GM21367 (cell line): ENCODE data around the gene EPB41L3.

Experiments used
- ATAC-seq: cut with Tn5 transposase; IDR thresholded peaks from one replicate; pipeline ENCODE4 v1.9.1; 2021; ENCODE audit not compliant: unreplicated experiment

EPB41L3 gene

DNA sequence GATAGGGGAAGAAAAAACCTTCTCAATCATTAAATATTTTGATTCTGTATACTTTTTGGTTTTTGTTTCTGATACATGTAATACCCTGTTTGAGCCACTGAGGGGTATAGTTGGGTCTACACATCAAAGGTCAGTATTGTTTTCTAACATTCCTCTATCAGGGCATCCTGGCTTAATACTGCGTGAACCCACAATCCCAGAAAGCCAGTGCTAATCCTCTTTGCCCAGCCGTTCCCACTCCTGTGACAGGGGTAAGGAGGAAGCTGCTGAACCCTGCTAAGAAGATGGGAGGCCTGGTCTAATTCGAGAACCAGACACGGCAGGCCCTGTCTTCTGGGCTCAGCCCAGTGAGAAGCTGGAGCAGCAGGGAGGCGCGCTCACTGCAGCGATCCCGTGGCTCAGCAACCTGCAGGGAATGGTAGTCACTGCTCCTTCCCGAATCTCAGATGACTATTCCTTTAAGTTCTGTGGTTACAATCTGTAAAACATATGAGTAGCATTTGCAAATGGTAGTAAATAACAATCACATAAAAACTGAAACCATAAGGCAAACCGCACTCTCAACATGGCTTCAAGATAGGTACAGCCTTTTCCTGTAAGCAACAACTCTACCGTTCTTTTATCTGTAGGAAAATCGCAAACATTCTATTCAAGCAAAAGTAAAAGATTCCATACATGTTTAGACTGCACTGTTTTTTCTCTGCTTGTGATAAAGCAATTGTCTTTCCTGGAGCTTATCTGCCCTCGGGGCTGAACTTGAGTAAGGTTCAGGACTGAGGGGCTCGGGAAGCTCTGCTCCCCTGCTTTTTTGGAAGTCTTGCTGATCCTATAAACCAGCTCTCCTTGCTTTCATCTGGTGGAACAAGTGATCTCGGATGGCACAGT, 87.0 kb downstream of the EPB41L3 start:
- ATAC-seq, result peak; percentile 82

DNA sequence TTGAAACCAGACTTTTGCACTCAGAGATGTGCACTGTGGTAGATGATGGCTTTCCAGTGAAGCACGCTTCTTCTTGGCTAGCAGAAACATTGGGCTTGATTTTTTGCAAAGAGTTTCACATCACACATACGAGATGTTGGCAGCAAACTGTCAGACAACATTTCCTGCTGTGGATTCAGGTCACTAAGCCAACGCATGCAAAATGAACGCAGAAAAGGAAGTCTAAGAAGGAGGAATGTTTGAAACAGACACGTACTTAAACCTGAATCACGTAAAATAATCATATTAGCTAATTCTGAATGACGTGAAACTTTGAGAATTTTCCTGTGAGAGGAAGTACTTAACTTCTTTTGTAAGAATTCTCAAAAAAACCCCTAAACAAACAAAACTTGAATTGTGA, 88.1 kb downstream of the EPB41L3 start:
- no peak for ATAC-seq

DNA sequence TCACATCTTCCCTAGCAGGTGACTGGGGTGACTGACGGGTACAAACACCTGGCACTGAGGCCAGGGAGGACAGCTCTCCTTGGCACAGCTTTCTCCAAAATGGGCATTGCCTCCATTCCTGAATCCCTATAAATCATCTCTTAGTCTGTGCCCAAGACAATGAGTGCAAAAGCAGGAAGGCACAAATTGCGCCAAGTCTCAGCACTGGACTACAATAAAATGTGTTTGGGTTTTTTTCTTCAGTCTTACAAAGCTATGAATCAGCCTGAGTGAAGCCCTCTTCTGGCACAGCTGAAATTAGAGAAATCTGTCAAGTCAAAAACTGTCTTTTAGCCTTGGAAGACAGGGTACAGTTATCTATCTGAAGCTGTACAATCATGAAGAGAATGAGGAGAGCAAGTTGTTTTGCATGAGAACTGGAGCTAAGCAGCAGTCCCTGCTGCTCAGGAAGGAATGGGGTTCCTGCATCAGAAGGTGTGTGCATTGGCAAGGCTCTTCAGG, 90.8 kb downstream of the EPB41L3 start:
- no peak for ATAC-seq

DNA sequence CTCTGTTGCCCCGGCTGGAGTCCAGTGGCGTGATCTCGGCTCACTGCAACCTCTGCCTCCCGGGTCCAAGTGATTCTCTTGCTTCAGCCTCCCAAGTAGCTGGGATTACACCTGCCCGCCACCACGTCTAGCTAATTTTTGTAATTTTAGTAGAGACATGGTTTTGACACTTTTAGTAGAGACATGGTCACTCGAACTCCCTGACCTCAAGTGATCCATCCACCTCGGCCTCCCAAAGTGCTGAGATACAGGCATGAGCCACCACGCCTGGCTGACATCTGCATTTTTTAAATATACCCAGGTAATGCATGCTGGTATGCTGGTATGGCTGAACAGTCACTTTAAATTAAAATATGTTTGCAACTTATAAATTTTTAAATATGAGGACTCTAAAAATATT, 91.9 kb downstream of the EPB41L3 start:
- no peak for ATAC-seq

DNA sequence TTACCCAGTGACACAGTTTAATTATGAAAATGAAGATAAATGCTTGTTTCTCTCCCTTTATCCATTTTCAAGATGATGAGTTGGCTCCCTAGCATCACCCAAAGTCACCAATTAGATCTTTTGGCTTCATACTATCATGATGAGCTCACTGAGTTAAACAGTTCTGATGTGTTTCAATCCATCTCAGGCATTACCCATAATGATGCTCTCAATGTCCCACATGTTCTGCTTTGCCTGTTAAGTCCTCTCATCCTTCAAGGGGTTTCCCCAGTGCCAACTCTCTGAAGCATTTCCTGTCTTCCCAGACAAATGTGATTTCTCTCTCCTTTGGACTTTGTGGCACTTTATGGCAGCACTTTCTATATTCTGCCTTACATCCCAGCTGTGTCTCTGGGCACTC, 92.6 kb downstream of the EPB41L3 start:
- ATAC-seq, result no peak

DNA sequence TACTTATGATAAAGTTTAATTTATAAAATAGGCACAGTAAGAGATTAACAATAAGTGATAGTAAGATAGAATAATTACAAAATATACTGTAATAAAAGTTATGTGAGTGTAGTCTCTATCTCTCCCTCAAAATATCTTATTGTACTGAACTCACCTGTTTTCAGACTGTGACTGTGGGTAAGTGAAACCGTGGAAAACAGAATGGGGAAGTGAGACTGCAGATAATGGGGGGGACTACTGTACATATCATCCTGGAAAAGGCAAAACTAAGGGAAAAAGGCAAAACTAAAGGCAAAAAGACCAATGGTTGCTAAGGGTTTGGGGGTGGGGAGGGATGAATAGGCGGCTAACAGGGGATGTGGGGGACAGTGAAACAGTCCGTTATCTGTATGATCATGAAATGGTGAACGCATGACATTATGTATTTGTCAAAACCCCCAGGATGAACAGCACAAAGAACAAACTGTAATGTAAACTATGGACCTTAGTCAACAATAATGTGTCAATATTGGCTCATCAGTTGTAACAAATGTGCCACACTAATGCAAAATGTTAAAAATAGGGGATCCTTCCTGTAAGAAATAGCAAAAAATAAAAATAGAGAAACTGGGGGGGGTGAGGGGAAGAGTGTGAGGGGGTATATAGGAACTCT, 93.8 kb downstream of the EPB41L3 start:
- no peak for ATAC-seq

DNA sequence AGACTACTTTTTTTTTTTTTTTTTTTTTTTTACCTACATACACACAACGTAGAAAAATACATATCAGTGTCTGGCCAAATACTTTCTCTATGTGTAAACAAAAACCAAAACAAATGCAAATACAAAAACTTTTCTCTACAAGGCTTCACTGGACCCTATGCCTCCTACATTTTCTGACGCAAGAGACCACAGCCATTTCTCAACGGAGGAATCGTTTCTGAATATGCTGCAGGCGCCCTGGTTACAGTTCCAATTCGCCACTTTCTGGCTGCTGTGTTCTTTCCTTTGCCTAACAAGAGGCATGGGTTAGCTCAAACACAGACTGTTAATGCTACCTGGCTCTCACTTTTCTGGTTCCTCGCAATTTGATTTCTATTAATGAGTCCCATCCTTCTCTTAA, 96.4 kb downstream of the EPB41L3 start:
- ATAC-seq, result no peak

DNA sequence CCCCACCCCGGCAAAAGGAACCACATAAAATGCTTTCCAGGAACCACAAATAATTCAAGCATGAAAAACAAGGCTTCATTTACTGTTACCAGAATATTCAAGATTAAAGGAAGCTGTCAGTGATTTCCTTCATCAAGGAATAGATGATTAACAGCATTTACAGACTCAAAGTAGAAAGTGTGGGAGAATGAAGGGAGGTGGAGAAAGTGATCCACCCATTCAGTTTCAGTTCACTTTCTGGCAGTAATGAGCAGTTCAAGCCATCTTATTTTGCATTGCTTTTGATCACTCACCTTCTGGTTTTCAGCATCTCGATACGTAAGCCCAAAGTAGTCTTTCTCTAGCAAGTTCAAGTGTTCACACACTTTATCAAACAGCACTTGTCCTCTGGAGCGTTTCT, 99.0 kb downstream of the EPB41L3 start:
- ATAC-seq, result no peak

DNA sequence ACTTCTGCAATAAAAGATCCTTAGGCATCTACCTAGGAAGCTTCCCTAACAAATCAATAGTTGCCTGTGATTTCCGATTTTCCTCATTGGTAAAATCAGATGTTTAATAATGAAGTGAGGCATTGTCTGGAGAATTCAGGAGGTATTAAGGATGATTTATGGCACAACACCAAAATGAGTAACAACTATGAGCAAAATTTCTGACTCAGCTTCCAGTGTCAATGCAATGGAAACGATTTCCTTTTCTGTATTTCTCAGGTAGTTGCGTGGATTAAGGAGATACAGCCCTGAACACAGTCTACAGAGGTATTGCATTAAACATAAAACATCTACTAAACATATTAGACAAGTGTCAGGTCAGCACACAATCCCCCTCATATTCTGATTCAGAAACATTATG, 99.5 kb downstream of the EPB41L3 start:
- no peak for ATAC-seq

DNA sequence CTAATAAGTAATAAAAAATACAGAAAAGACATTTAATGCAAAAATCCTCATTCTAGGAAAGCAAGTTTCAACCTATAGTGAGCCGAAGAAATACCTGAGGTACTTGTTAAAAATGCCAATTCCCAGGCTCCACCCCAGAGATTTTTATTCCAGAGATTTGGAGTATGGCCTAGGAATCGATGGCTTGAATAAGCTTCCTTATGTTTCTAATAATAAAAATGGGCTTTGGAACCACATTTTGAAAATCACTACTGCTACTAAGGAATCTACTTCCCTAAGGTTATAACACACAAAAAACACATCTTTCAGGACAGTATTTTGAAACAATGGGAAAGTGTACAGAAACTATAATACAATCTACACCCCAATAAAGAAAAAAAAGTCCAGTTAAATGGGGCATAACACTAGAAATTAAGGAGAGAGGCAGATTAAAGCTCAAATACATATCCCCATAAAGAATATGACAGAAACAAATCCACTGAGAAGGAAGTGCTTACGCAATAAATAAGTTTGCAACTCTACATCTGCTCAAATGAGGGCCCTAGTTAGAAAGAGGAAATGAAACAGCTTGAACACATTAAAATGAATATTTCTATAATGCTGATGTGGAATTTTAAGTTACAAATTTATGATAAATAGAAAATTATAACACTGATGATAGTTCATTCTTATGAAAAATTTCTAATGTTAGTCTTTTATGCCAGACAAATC, 103.7 kb downstream of the EPB41L3 start:
- ATAC-seq, result no peak

DNA sequence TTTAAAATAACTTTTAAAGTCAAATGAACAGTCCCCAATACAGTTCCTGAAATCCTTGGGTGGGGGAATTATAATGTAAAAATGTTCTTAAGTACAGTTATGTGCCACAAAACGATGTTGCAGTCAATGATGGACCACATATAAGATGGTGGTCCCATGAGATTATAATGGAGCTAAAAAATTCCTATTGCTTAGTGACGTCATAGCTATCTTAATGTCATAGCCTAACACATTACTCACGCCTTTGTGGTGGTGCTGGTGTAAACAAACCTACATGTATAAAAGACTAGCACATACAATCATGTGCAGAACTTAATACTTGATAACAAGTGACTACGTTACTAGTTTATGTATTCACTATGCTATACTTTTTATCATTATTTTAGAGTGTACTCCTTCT, 109.4 kb downstream of the EPB41L3 start:
- ATAC-seq, result no peak

DNA sequence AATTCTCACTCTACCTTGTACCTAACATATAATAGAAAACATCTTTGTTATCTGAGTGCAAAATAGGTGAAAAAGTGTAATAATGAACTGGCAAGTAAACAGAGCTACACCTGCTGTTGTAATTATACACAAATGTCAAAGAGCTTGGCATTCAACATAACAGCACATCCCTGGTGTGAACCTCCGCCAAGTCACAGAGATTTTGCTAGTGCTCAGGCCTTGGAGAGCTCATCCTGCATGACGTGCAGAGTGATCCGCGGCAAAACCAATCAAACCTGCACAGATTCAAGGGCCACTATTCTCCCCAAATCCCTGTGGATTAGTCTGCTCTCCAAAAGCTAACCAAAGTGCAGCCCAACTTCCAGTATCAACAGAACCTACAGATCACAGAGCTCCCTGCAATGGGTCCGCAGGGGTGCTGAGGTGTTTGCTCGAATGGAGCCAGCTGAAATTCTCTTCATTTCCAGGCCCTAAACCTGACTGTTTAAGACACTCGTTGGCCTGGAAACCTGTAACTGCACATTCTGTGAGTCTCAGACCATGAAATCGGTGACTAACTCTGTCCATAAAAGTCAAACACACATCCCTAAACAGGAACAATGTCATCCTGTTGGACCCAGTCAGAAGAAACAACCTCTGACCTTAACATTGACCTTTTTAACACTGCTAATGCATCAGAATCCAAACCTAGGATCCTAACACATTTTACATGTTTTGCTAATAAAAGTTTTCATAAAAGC, 111.8 kb downstream of the EPB41L3 start:
- no peak for ATAC-seq

DNA sequence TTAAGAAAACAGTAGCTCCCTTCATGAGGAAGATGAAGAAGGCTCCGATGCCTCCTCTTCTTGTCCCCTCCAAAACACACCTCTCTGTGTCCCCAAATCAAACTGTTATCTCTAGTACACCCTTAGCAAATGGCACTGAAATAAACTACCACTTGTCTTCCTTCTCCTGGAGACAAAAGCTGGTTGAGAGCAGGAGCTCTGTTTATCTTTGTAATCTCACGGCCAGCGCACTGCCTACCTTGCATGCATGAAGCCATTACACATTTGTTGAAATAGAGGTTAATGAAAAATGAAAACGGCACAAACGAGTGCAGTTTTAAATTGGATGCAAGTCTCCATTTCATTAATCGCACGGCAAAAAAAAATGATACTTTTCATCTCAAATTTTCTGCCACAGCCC, 113.7 kb downstream of the EPB41L3 start:
- ATAC-seq, result no peak

DNA sequence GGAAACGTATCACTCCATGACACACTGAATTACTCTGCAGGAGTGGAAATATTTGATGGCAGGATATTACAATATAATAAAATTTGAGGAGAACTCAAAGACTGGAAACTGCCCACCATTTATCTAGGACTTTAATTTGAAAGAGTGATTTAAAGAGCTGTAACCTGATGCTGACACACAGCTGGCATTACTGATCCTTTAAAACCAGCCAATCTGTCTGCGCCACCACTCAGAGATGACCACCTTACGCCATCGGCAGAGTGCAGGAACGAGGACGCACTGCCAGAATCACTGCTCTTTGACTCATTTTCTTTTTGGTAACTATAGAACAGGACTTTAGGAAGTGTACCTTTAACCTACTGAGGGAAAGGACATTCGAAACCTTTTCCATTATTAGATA, 114.1 kb downstream of the EPB41L3 start:
- no peak for ATAC-seq

DNA sequence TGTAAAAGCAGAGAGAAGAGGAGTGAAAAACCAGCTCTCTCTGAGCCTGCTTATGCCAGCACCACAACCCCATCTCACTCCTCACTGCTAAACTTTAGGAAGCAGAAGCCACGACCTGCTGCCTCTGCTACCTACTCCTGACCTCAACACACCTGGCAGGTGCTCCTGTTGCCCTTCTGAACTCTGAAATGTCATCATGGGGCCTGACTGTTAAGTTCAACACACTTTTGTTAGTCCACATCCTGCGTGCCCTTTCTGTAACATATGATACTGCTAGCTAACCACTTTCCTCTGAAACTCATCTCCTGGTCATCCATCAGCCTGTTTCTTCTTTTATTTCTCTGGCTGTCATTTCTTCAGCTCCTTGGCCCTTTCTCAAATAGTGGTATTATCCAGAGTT, 118.1 kb downstream of the EPB41L3 start:
- ATAC-seq, result no peak

DNA sequence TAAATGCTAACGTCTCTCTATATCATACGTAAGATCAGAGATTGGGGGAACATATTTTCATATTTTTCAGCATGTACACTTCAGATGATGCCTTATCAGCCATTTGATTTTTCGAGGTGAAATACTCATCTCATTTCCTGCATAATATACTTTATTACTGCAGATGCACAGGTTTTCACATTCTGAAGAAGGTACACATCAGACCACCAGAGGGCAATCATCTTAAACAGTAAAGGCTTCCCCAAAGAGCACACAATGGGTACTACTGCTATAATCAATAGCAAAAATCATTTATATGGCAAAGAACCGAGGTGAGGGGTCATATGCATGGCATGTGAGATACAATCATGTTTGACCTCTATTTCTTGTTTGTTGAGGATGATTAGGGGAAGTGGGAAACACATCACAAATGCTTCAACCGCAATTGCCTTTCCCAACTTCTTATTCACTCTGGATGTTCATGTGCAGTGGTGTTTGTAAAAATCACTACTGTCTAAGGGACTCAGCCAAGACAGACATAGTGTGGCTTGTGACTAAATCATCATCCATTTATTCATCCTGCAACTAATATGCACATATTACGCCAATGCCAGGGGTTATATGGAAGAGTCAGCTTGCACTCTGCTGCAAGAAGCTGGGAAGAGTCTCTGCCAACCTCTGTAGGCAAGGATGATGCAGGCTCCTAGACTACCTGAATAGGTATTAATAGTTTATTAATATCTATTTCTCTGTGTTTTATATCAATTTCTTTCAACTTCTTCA, 118.7 kb downstream of the EPB41L3 start:
- ATAC-seq, result no peak

DNA sequence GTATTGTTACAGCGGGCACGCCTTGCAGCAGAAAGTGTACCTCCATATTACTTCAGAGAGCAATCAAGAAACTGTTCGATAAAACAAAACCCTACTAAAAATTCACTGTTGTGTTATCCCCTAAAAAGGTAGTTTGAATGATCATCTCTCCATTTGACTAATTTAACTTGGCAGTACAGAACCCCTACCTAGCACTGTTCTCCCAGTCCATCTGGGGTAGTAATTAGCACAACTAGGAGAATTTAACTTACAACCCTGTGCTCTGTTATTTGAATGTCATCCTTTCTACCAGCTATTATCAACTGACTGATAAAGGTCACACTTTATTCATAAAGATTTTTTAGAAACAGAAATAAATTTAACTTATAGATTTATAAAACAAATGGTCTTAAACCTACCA, 121.2 kb downstream of the EPB41L3 start:
- no peak for ATAC-seq

DNA sequence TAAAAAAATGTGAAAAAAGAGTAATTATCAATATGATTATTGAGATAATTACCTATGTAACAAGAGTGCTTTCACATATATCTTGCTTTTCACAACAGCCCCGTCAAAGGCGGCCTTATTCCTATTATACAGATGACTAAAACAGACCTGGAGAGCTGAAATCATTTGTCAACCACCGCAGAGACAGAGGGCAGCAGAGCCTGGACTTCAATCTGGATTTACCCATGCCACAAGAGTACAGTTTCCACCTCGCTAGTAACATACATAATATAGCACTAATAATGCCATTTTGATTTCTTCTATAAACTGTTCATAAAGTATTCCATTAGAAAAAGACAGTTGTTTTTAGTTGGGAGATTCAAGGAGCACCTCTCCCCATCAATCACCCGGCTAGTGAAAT, 121.8 kb downstream of the EPB41L3 start:
- no peak for ATAC-seq

DNA sequence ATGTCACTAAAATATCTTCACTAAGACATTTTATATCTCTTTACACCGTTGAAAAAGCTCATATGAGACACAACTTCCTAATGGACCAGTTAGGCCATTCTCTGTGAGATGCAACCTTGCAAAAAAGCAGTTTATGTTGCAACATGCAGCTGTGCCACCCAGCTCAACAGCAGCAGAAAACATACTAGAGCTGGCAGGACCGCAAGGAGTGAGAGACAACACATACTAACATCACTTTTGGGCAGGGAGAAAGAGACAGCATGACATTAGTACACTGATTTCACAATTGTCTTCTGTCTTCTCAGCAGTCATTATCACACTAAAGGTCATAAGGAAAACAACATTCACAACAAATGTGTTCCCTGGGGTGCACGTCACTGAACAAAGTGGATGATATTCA, 122.9 kb downstream of the EPB41L3 start:
- no peak for ATAC-seq

DNA sequence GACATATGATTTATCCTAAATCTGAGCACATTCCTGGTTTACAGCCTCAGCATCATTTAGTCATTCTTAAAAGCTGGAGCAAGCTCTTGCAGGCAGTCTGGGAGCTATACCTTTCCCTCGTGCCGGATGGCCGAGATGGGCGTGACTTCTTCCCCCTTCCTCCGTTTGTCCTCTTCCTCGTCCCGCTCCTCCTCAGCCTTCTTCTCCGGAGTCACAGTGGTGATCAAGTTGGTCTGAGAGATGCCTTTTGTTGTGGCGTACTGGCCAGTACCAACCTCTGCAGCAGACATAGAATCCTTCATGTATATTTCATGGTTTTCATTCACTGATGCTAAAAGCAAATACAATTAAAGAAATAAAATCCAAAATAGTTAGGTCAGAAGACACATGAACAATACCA, 124.2 kb downstream of the EPB41L3 start:
- ATAC-seq, result no peak
